Nephron (organoid): ENCODE data around the gene PRSS57.
"Not testable (repeated sequence)": the region's sequence is repeated elsewhere in the genome, so short reads cannot be mapped to it uniquely, and the experiment has no call there.

Source experiments
- H3K27ac Mint-ChIP-seq, 3 experiments: 2 replicates each; pipeline ENCODE4 v1.8.0; 2020; ENCODE audit warnings: mixed read lengths in 3 of 3, mild to moderate bottlenecking in 2 of 3, moderate library complexity in 1 of 3
- H3K27me3 Mint-ChIP-seq: 2 replicates; pipeline ENCODE4 v1.8.0; 2021; ENCODE audit warnings: low read depth, mild to moderate bottlenecking, moderate library complexity, mixed read lengths
- H3K36me3 Mint-ChIP-seq: 2 replicates; pipeline ENCODE4 v1.8.0; 2020; ENCODE audit warnings: low read depth, mixed read lengths
- H3K4me1 Mint-ChIP-seq: 2 replicates; pipeline ENCODE4 v1.8.0; 2020; ENCODE audit warnings: mixed read lengths
- H3K4me3 Mint-ChIP-seq, 3 experiments: 2 replicates each; pipeline ENCODE4 v1.8.0; 2020; ENCODE audit warnings: mild to moderate bottlenecking in 3 of 3, mixed read lengths in 3 of 3, moderate library complexity in 2 of 3
- H3K9me3 Mint-ChIP-seq: 2 replicates; pipeline ENCODE4 v1.8.0; 2020; ENCODE audit warnings: mixed read lengths
- TF ChIP-seq, protein P1 (sequence below), 3 experiments: fragments of 200-600 bp; sonication (generic); IDR thresholded peaks; one replicate each; pipeline ENCODE4 v1.5.0; 2021; ENCODE audit warnings: antibody characterized with exemption in 3 of 3; ENCODE audit not compliant: unreplicated experiment in 3 of 3

Gene PRSS57

GRCh38 chr19:731000-731399 lies 35.7 kb upstream of the PRSS57 start:
- TF ChIP-seq, protein P1, sequence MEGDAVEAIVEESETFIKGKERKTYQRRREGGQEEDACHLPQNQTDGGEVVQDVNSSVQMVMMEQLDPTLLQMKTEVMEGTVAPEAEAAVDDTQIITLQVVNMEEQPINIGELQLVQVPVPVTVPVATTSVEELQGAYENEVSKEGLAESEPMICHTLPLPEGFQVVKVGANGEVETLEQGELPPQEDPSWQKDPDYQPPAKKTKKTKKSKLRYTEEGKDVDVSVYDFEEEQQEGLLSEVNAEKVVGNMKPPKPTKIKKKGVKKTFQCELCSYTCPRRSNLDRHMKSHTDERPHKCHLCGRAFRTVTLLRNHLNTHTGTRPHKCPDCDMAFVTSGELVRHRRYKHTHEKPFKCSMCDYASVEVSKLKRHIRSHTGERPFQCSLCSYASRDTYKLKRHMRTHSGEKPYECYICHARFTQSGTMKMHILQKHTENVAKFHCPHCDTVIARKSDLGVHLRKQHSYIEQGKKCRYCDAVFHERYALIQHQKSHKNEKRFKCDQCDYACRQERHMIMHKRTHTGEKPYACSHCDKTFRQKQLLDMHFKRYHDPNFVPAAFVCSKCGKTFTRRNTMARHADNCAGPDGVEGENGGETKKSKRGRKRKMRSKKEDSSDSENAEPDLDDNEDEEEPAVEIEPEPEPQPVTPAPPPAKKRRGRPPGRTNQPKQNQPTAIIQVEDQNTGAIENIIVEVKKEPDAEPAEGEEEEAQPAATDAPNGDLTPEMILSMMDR (IDR thresholded peaks at IDR 0.05; ENCODE audit: unreplicated experiment in 3 of 3), result no peak
- Mint-ChIP-seq H3K36me3 (peaks cover 29% of the 10 kb centered on the region), H3K4me3 (no peak overlapping the region), H3K4me1 (no peaks in the 10 kb centered on the region), H3K9me3 (no peaks in the 10 kb centered on the region), H3K27ac (no peak overlapping the region), H3K27me3 (no peaks in the 10 kb centered on the region)

- H3K27me3 Mint-ChIP-seq, result no peaks in the 10 kb centered on the region
- no peak overlapping the region for H3K27ac Mint-ChIP-seq
- H3K4me1 Mint-ChIP-seq, result no peaks in the 10 kb centered on the region
- no peak overlapping the region for H3K4me3 Mint-ChIP-seq
- peaks cover 29% of the 10 kb centered on the region for H3K36me3 Mint-ChIP-seq
- H3K9me3 Mint-ChIP-seq, result no peaks in the 10 kb centered on the region
- TF ChIP-seq, protein P1 (IDR thresholded peaks at IDR 0.05; ENCODE audit: unreplicated experiment in 3 of 3), result no peak
Measured at GRCh38 chr19:729965-730668, 34.9 kb upstream of the PRSS57 start.

GRCh38 chr19:729564-729963 lies 34.3 kb upstream of the PRSS57 start:
- not testable (repeated sequence) for H3K4me1 Mint-ChIP-seq, H3K9me3 Mint-ChIP-seq, H3K4me3 Mint-ChIP-seq, H3K27ac Mint-ChIP-seq, H3K27me3 Mint-ChIP-seq
- H3K36me3 Mint-ChIP-seq, result peaks cover 24% of the 10 kb centered on the region

DNA sequence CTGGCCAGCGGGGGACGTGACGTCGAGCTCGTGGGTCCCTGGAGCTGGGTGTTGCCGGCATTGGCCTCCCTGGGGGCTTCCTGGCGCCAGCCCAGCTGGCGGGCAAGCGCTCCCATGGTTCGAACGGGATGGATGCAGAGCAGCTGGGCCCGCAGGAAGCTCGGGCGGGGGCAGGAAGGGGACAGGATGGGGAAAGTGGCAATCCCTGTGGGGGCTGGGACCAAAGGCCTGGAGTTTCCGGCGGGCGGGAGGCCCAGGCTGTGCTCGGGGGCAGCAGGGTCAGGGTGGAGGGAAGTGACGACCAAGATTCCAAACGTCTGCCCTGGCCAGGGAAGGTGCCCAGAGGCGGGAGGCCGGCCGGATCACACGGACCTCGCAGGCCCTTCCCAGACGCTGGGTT lies 32.8 kb upstream of the PRSS57 start:
- no peak overlapping the region for H3K27ac Mint-ChIP-seq
- H3K9me3 Mint-ChIP-seq, result no peaks in the 10 kb centered on the region
- TF ChIP-seq, protein P1 (IDR thresholded peaks at IDR 0.05; ENCODE audit: unreplicated experiment in 3 of 3), result no peak
- H3K4me1 Mint-ChIP-seq, result no peaks in the 10 kb centered on the region
- no peaks in the 10 kb centered on the region for H3K27me3 Mint-ChIP-seq
- H3K36me3 Mint-ChIP-seq, result peaks cover 12% of the 10 kb centered on the region
- no peak overlapping the region for H3K4me3 Mint-ChIP-seq

DNA sequence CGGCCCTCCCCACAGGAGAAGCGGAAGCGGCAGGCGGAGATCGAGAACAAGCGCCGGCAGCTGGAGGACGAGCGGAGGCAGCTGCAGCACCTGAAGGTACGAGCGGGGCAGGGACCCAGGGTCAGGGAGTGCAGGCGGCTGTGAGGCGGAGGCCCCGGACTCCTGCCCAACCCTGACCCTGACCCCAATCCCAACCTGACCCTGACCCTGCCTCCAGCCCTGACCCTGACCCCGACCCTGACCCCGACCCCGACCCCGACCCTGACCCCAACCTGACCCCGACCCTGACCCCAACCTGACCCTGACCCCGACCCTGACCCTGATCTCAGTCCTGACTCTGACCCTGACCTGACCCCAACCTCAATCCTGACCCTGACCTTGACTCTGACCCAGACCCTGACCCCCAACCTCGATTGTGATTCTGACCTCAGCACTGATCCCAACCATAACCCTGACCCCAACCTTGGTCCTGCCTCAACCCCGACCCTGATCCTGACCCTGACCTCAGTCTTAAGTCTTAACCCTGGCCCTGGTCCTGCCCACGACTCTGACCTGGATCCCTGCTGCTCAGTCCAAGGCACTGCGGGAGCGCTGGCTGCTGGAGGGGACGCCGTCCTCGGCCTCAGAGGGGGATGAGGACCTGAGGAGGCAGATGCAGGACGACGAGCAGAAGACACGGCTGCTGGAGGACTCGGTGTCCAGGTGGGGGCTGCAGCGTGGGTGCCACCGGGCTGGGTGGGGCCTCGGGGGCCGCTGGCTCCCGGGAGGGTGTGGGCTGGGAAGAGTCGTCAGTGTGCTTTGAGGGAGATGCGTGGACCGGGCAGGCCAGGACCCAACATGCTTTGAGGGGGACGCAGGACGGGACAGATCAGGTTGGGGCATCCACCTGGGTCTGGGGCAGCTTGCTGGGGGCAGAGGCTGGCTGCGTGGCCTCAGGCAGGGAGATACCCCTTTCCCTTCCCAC lies 32.0 kb upstream of the PRSS57 start:
- H3K36me3 Mint-ChIP-seq, result peaks cover 12% of the 10 kb centered on the region
- no peak overlapping the region for H3K27ac Mint-ChIP-seq
- H3K4me3 Mint-ChIP-seq, result no peak overlapping the region
- no peaks in the 10 kb centered on the region for H3K27me3 Mint-ChIP-seq
- no peaks in the 10 kb centered on the region for H3K9me3 Mint-ChIP-seq
- TF ChIP-seq, protein P1 (IDR thresholded peaks at IDR 0.05; ENCODE audit: unreplicated experiment in 3 of 3), result no peak
- H3K4me1 Mint-ChIP-seq, result no peaks in the 10 kb centered on the region

- H3K27ac Mint-ChIP-seq, result peak overlapping the region in 1 of 3 experiments; percentile 48
- no peaks in the 10 kb centered on the region for H3K4me1 Mint-ChIP-seq
- H3K4me3 Mint-ChIP-seq, result no peak overlapping the region
- H3K27me3 Mint-ChIP-seq, result no peaks in the 10 kb centered on the region
- TF ChIP-seq, protein P1 (IDR thresholded peaks at IDR 0.05; ENCODE audit: unreplicated experiment in 3 of 3), result no peak
- no peaks in the 10 kb centered on the region for H3K9me3 Mint-ChIP-seq
- H3K36me3 Mint-ChIP-seq, result peaks cover 8% of the 10 kb centered on the region
Measured at GRCh38 chr19:725461-726089, 30.3 kb upstream of the PRSS57 start.
